ENCODE measurements around the gene CCDC116.

GRCh38 chr22:21632237-21632895, at the start of gene CCDC116:
- TF ChIP-seq CTCF (IDR thresholded peaks at IDR 0.05) = no peak
- no peak for TF ChIP-seq POLR2AphosphoS5 (IDR thresholded peaks at IDR 0.05)

All from prostate gland (tissue), 2 donors.